ENCODE data around the gene ZC3H7A.

The ZC3H7A gene

DNA sequence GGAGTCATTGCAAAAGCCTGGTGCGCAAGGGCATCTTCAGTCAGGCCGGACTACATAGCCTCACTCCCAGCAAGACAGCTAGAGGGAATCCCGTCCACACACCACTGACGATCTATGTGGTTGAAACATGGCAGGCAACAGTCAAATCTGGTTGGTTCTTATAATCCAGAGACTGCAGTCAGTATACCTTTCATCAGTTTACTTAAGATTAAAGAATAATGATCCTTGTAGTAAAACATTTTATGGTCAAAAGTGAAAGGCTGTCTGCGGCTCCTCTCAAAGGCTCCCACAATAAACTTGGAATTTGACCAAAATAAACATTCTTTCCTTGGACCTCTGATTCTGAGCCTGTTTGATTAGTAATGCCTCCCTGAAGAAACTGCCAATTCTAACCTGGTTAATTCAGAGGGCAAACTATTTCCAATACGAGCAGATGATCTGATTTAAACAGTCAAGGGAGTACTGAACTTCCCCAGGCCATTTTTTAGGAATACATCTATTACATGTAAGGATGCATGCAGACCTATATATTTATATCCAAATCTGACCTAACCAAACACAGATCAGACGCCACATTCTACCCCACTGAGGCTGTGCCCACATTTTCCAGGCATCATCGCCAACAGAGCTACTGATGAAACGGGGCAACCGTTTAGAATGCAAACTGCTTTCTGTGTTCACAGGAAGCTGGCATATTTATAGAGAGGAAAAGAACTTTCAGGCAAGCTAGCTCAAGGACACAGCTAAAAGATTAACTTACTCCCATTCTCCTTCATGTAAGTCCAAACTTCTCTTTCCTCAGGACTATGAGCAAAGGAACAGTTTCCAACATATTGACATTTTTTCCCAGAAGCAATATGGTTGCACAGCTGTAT, 39.1 kb downstream of the ZC3H7A start:
- DNase-seq, result no peak
- Histone ChIP-seq H3K27me3 (no peaks in the 10 kb centered on the region), H3K27ac (peak overlapping the region in 1 of 2 donors; percentile 62), H3K9me3 (no peaks in the 10 kb centered on the region), H3K36me3 (peaks cover 61 to 89% (median 62%) of the 10 kb centered on the region in 3 donors), H3K4me1 (peaks cover 0 to 18% (median 11%) of the 10 kb centered on the region in 4 donors), H3K4me3 (no peak overlapping the region)
- intact Hi-C loops (cut with DNase I; ENCODE audit: low total_unique reads), result no loop called here
- TF ChIP-seq, protein P1, sequence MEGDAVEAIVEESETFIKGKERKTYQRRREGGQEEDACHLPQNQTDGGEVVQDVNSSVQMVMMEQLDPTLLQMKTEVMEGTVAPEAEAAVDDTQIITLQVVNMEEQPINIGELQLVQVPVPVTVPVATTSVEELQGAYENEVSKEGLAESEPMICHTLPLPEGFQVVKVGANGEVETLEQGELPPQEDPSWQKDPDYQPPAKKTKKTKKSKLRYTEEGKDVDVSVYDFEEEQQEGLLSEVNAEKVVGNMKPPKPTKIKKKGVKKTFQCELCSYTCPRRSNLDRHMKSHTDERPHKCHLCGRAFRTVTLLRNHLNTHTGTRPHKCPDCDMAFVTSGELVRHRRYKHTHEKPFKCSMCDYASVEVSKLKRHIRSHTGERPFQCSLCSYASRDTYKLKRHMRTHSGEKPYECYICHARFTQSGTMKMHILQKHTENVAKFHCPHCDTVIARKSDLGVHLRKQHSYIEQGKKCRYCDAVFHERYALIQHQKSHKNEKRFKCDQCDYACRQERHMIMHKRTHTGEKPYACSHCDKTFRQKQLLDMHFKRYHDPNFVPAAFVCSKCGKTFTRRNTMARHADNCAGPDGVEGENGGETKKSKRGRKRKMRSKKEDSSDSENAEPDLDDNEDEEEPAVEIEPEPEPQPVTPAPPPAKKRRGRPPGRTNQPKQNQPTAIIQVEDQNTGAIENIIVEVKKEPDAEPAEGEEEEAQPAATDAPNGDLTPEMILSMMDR (IDR thresholded peaks at IDR 0.05), result no peak

DNA sequence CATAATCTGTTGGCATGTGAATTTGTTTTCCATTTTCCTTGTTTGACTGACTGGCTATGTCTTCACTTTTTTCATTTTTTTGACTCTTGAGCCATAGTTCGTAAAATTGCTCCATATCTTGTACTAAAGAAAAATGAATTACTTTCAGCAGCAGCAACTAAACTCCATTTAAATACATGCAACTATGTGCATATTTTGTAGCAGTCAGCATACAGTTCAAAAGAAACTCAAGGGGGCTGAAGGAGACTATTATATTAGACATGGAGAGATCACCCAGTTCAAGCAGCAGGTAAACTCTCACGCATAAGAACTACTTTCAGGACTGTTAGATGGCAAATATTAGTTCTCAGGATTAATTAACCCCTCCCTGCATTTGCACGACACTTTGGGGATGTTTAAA, 40.8 kb downstream of the ZC3H7A start:
- peaks cover 61 to 89% (median 64%) of the 10 kb centered on the region in 3 donors for H3K36me3 ChIP-seq
- H3K27ac ChIP-seq, result no peak overlapping the region
- peaks cover 0 to 18% (median 11%) of the 10 kb centered on the region in 4 donors for H3K4me1 ChIP-seq
- no peak for DNase-seq
- no peak overlapping the region for H3K4me3 ChIP-seq
- TF ChIP-seq, protein P1 (IDR thresholded peaks at IDR 0.05), result no peak
- H3K27me3 ChIP-seq, result no peaks in the 10 kb centered on the region
- H3K9me3 ChIP-seq, result no peaks in the 10 kb centered on the region
- intact Hi-C loops (cut with DNase I; ENCODE audit: low total_unique reads), result no loop called here

DNA sequence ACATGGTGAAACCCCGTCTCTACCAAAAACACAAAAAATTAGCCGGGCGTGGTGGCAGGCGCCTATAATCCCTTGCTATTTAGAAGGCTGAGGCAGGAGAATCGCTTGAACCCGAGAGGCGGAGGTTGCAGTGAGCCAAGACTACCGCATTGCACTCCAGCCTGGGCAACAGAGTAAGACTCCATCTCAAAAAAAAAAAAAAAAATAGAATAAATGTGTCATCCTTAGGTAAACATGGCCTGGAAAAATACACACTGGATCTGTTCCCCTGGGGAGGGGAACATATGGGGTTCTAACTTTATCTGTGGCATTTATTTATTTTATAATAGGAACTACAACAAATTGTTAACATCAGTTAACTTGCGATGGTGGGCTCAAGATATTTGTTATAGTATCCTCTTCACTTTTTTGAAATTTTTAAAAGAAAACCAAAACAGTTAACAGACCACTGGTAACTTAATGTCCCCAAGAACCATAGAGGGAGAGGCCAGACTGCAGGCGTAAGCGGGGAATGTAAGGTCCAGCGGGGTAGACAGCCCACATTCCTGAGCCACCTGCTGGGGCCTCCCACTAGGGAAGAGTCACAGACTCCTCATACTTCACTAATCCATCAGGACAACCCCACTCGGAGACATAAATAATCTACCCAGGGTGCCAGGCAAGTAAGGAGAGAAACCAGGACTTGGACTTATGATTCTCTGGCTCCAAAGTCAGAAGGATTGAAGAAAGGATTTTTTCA, 41.9 kb downstream of the ZC3H7A start:
- TF ChIP-seq, protein P1 (IDR thresholded peaks at IDR 0.05), result no peak
- Histone ChIP-seq H3K4me1 (peaks cover 0 to 18% (median 11%) of the 10 kb centered on the region in 4 donors), H3K9me3 (no peaks in the 10 kb centered on the region), H3K27ac (no peak overlapping the region), H3K36me3 (peaks cover 62 to 89% (median 66%) of the 10 kb centered on the region in 3 donors), H3K27me3 (no peaks in the 10 kb centered on the region), H3K4me3 (no peak overlapping the region)
- DNase-seq, result no peak
- intact Hi-C loops (cut with DNase I; ENCODE audit: low total_unique reads), result no loop called here

DNA sequence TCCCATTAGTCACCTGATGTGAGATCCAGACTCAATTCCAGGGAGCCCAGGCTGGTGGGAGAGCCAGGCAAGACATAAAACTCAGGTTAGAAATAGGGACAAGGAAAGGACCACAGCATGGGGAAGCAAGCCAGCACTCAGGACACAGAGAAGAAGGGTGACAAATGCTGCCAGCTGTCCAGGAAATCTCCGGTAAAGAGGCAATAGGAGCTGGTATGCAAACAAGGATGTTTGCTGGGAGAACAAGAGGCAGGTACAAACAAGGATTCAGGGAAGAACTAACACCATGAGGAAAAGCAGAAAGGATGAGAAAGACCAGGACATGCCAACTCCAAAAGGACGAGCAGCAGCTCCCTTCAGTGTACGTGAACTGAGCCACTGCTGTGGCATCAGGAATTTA, 44.2 kb downstream of the ZC3H7A start:
- intact Hi-C loops (cut with DNase I; ENCODE audit: low total_unique reads), result no loop called here
- H3K27me3 ChIP-seq, result no peaks in the 10 kb centered on the region
- no peaks in the 10 kb centered on the region for H3K9me3 ChIP-seq
- TF ChIP-seq, protein P1 (IDR thresholded peaks at IDR 0.05), result no peak
- no peak overlapping the region for H3K4me3 ChIP-seq
- peaks cover 0 to 4% (median 2%) of the 10 kb centered on the region in 4 donors for H3K4me1 ChIP-seq
- H3K27ac ChIP-seq, result no peak overlapping the region
- no peak for DNase-seq
- H3K36me3 ChIP-seq, result peaks cover 74 to 95% (median 82%) of the 10 kb centered on the region in 3 donors

DNA sequence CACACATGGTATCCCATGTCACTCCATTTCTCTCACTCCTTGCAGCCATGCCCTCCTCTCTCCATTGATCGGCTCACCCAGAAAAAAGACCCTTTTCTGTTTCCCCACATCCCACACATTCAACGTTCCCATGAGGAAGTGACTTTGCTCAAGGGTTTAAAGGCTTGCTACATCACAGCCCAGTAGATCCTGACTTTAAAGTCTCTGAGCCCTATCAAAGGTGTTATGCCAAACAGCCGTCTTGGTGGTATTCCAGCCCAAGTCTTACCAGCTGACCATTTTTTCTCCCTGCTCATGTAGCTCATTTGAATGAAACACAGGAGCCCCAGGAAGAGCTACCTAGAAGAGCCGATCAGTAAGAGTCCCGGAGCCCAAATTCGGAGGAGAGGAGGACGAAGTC, 47.0 kb downstream of the ZC3H7A start:
- peaks cover 55 to 69% (median 62%) of the 10 kb centered on the region in 3 donors for H3K36me3 ChIP-seq
- no peak overlapping the region for H3K27ac ChIP-seq
- H3K4me1 ChIP-seq, result no peaks in the 10 kb centered on the region
- intact Hi-C loops (cut with DNase I; ENCODE audit: low total_unique reads), result no loop called here
- DNase-seq, result no peak
- H3K9me3 ChIP-seq, result no peaks in the 10 kb centered on the region
- no peaks in the 10 kb centered on the region for H3K27me3 ChIP-seq
- no peak overlapping the region for H3K4me3 ChIP-seq
- TF ChIP-seq, protein P1 (IDR thresholded peaks at IDR 0.05), result no peak

Measured in tibial artery (tissue), 4 donors.